Measurements from ENCODE around the gene CBARP.

Gene CBARP

GRCh38 chr19:1254081-1254527 is 16.3 kb upstream of the CBARP start:
- peak overlapping the region in 1 of 2 donors; percentile 67 for H3K4me3 ChIP-seq (replicated peaks in 1 of 2; ENCODE audit: low read depth in 2 of 2, low read length in 2 of 2)

GRCh38 chr19:1253514-1254080 is 15.8 kb upstream of the CBARP start:
- TF ChIP-seq CTCF (IDR thresholded peaks at IDR 0.05; ENCODE audit: low read depth, low read length) = no peak
- DNase-seq (ENCODE audit: low read depth in 2 of 2) = no peak

More at GRCh38 chr19:1254081-1254527, 16.3 kb upstream of the CBARP start:
- no peak for TF ChIP-seq CTCF (IDR thresholded peaks at IDR 0.05; ENCODE audit: low read depth, low read length)
- peak in 1 of 2 donors; percentile 46 for DNase-seq (ENCODE audit: low read depth in 2 of 2)

GRCh38 chr19:1252821-1253513 is 15.2 kb upstream of the CBARP start:
- peak; percentile 98 to 99 for DNase-seq (ENCODE audit: low read depth in 2 of 2)
- no peak for TF ChIP-seq CTCF (IDR thresholded peaks at IDR 0.05; ENCODE audit: low read depth, low read length)
- H3K4me3 ChIP-seq (replicated peaks in 1 of 2; ENCODE audit: low read depth in 2 of 2, low read length in 2 of 2) = peak overlapping the region; percentile 67 to 81

More at GRCh38 chr19:1253514-1254080, 15.8 kb upstream of the CBARP start:
- peak overlapping the region; percentile 67 to 81 for H3K4me3 ChIP-seq (replicated peaks in 1 of 2; ENCODE audit: low read depth in 2 of 2, low read length in 2 of 2)

GRCh38 chr19:1252221-1252820 is 14.5 kb upstream of the CBARP start:
- TF ChIP-seq CTCF (IDR thresholded peaks at IDR 0.05; ENCODE audit: low read depth, low read length) = no peak
- peak; percentile 98 to 99 for DNase-seq (ENCODE audit: low read depth in 2 of 2)

GRCh38 chr19:1251330-1252220 is 13.8 kb upstream of the CBARP start:
- H3K4me3 ChIP-seq (replicated peaks in 1 of 2; ENCODE audit: low read depth in 2 of 2, low read length in 2 of 2) = peak overlapping the region; percentile 67 to 81
- DNase-seq (ENCODE audit: low read depth in 2 of 2) = peak; percentile 79 to 80
- no peak for TF ChIP-seq CTCF (IDR thresholded peaks at IDR 0.05; ENCODE audit: low read depth, low read length)

More at GRCh38 chr19:1252221-1252820, 14.5 kb upstream of the CBARP start:
- peak overlapping the region; percentile 67 to 81 for H3K4me3 ChIP-seq (replicated peaks in 1 of 2; ENCODE audit: low read depth in 2 of 2, low read length in 2 of 2)
